ENCODE data around the gene ATMIN.

Gene ATMIN

GRCh38 chr16:81005610-81006161 is 30.0 kb upstream of the ATMIN start:
- peak overlapping the region; percentile 89 for H3K4me3 ChIP-seq (ENCODE audit: low read depth, low read length)
- no peak for DNase-seq (ENCODE audit: low read depth)
- no peak for TF ChIP-seq CTCF (IDR thresholded peaks at IDR 0.05; ENCODE audit: insufficient read depth, low read depth, low read length, missing control alignments)

- TF ChIP-seq CTCF (IDR thresholded peaks at IDR 0.05; ENCODE audit: insufficient read depth, low read depth, low read length, missing control alignments), result no peak
- H3K4me3 ChIP-seq (ENCODE audit: low read depth, low read length), result peak overlapping the region; percentile 89
- DNase-seq (ENCODE audit: low read depth), result peak; percentile 81
Measured at GRCh38 chr16:81006211-81006812, 29.3 kb upstream of the ATMIN start.

GRCh38 chr16:81006813-81007695 is 28.6 kb upstream of the ATMIN start, which contains the start of the genes CENPN and CMC2:
Gene CENPN (plus strand): TSS chr16:81007214. CDS start chr16:81011940, 4,726 bp downstream.
Gene CMC2 (minus strand): TSS chr16:81006885. CDS start chr16:80997394, 9,491 bp downstream.
- peak within 1 kb of the TSS; percentile 89 for H3K4me3 ChIP-seq (ENCODE audit: low read depth, low read length)
- no peak for TF ChIP-seq CTCF (IDR thresholded peaks at IDR 0.05; ENCODE audit: insufficient read depth, low read depth, low read length, missing control alignments)

GRCh38 chr16:81008505-81008789 is 27.2 kb upstream of the ATMIN start:
- H3K4me3 ChIP-seq (ENCODE audit: low read depth, low read length), result peak overlapping the region; percentile 89
- TF ChIP-seq CTCF (IDR thresholded peaks at IDR 0.05; ENCODE audit: insufficient read depth, low read depth, low read length, missing control alignments), result no peak
- no peak for DNase-seq (ENCODE audit: low read depth)

More at GRCh38 chr16:81006813-81007695, 28.6 kb upstream of the ATMIN start, which contains the start of the genes CENPN and CMC2:
- peak; percentile 99 for DNase-seq (ENCODE audit: low read depth)

DNA sequence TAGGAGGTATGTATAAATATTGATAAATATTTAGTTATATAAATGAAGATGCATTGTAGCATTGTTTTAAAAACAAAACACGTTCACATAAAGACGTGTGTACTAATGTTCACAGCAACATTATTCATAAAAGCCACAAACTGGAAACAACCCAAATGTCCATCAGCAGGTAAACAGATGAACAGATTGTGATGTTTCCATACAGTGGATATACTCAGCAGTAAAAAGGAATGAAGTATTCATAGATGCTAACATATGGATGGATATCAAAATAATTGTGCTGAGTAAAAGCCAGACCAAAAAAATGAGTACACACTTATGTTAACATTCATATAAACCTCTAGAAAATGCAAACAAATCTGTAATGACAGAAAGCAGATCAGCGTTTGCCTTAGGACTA is 22.7 kb upstream of the ATMIN start:
- no peak for TF ChIP-seq CTCF (IDR thresholded peaks at IDR 0.05; ENCODE audit: insufficient read depth, low read depth, low read length, missing control alignments)
- no peak for DNase-seq (ENCODE audit: low read depth)
- H3K4me3 ChIP-seq (ENCODE audit: low read depth, low read length), result no peak overlapping the region

DNA sequence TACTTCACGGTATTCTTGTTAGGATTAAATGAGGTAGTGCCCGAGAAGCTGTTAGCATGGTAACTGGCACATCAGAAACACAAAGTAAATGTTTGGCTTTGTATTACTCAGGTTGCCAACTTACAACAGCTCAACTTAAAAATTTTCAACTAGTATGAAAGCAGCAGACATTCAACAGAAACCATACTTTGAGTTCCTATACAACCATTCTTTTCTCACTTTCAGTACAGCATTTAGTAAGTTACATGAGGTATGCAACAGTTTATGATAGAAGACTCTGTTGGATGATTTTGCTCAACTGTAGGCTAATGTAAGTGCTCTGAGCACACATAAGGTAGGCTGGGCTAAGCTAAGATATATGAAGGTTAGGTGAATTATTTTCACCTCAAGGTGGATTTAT is 21.0 kb upstream of the ATMIN start:
- H3K4me3 ChIP-seq (ENCODE audit: low read depth, low read length), result no peak overlapping the region
- no peak for DNase-seq (ENCODE audit: low read depth)
- no peak for TF ChIP-seq CTCF (IDR thresholded peaks at IDR 0.05; ENCODE audit: insufficient read depth, low read depth, low read length, missing control alignments)

Measured in GM12865 (cell line).